IMR-90 (cell line): Measurements from ENCODE around the gene CDC73. TPM values are rescaled to one million over a fixed set of nuclear protein-coding genes. Genes with fewer than 3 reads are reported as not detected.

Source experiments
- ATAC-seq: fragments of 200-7000 bp; cut with Tn5 transposase; 2 replicates; pipeline ENCODE4 v1.9.1; 2020; ENCODE audit warnings: low read depth, mild to moderate bottlenecking, moderate library complexity
- BruUV-seq: library from RNA; stranded (reverse); fragments of 400-500 nt; replicated peaks from 2 replicates; lab custom pipeline; 2021; lab: Mats Ljungman, UMichigan
- CTCF ChIA-PET: fragments of 300-600 bp; formaldehyde crosslinking; extraction: SDS; loops from one replicate; lab custom pipeline; 2021; ENCODE audit warnings: antibody characterized with exemption; lab: Yijun Ruan, JAX
- POLR2A ChIA-PET: fragments of 300-600 bp; sonication (Branson Sonifier 250); formaldehyde crosslinking; loops from one replicate; lab custom pipeline; 2022; ENCODE audit warnings: antibody characterized with exemption; ENCODE audit not compliant: unreplicated experiment; lab: Charles Lee
- DNase-seq: peaks from one replicate; pipeline ENCODE4 v3.0.0; 2013
- H2AFZ ChIP-seq: replicated peaks from 2 replicates; pipeline ENCODE3; 2013; ENCODE audit warnings: low read length, mild to moderate bottlenecking; ENCODE audit not compliant: poor library complexity
- H2AK5ac ChIP-seq: 2 replicates; pipeline ENCODE4 v1.6.1; 2013; ENCODE audit warnings: low read depth, low read length, inconsistent platforms
- H2AK9ac ChIP-seq: replicated peaks from 2 replicates; pipeline ENCODE3; 2013; ENCODE audit warnings: mild to moderate bottlenecking, low read depth, low read length, moderate library complexity; ENCODE audit not compliant: poor library complexity
- H2BK120ac ChIP-seq: 2 replicates; pipeline ENCODE4 v1.6.1; 2013; ENCODE audit warnings: low read depth, low read length, inconsistent platforms
- H2BK15ac ChIP-seq: 3 replicates; pipeline ENCODE4 v1.6.1; 2013; ENCODE audit warnings: low read depth, low read length, inconsistent platforms
- H2BK20ac ChIP-seq: 2 replicates; pipeline ENCODE4 v1.6.1; 2013; ENCODE audit warnings: low read depth, mild to moderate bottlenecking, inconsistent platforms, low read length, moderate library complexity
- H2BK5ac ChIP-seq: 2 replicates; pipeline ENCODE4 v1.6.1; 2013; ENCODE audit warnings: mild to moderate bottlenecking, low read depth, low read length, inconsistent platforms; ENCODE audit not compliant: poor library complexity, severe bottlenecking
- H3K14ac ChIP-seq: replicated peaks from 2 replicates; pipeline ENCODE4 v1.6.1; 2013; ENCODE audit warnings: low read depth, low read length, inconsistent platforms
- H3K18ac ChIP-seq: 2 replicates; pipeline ENCODE4 v1.6.1; 2013; ENCODE audit warnings: low read depth, low read length, control low read depth
- H3K23ac ChIP-seq: 2 replicates; pipeline ENCODE4 v1.6.1; 2013; ENCODE audit warnings: low read depth, low read length, inconsistent platforms
- H3K27ac ChIP-seq: 2 replicates; pipeline ENCODE4 v1.5.1; 2013; ENCODE audit warnings: mild to moderate bottlenecking, control low read depth, low read length; ENCODE audit not compliant: insufficient read depth
- H3K27me3 ChIP-seq: 2 replicates; pipeline ENCODE4 v1.6.1; 2013; ENCODE audit warnings: low read length; ENCODE audit not compliant: control insufficient read depth, insufficient read depth
- H3K36me3 ChIP-seq: 2 replicates; pipeline ENCODE4 v1.6.1; 2013; ENCODE audit warnings: low read length, mixed read lengths; ENCODE audit not compliant: control insufficient read depth, insufficient read depth
- H3K4ac ChIP-seq: 2 replicates; pipeline ENCODE4 v1.6.1; 2013; ENCODE audit warnings: low read depth, low read length, inconsistent platforms
- H3K4me1 ChIP-seq: 2 replicates; pipeline ENCODE4 v1.6.1; 2013; ENCODE audit warnings: low read length, mixed read lengths; ENCODE audit not compliant: control insufficient read depth, insufficient read depth
- H3K4me2 ChIP-seq: 2 replicates; pipeline ENCODE4 v1.6.1; 2013; ENCODE audit warnings: low read depth, mild to moderate bottlenecking, control low read depth, low read length, moderate library complexity
- H3K4me3 ChIP-seq: 2 replicates; pipeline ENCODE4 v1.5.1; 2013; ENCODE audit warnings: low read depth, mild to moderate bottlenecking, control low read depth, low read length, moderate library complexity; ENCODE audit not compliant: insufficient read depth
- H3K56ac ChIP-seq: 2 replicates; pipeline ENCODE4 v1.6.1; 2013; ENCODE audit warnings: low read length, inconsistent platforms; ENCODE audit not compliant: insufficient read depth; ENCODE audit errors: extremely low read depth
- H3K79me1 ChIP-seq, 2 experiments: 2 replicates each; pipeline ENCODE4 v1.6.1; 2013; ENCODE audit warnings: low read length in 2 of 2, inconsistent platforms in 1 of 2, low read depth in 1 of 2
- H3K9ac ChIP-seq: 2 replicates; pipeline ENCODE4 v1.6.1; 2013; ENCODE audit warnings: low read depth, low read length, control low read depth
- H3K9me1 ChIP-seq: 2 replicates; pipeline ENCODE4 v1.6.1; 2013; ENCODE audit warnings: low read length, inconsistent platforms; ENCODE audit not compliant: insufficient read depth
- H3K9me3 ChIP-seq: 2 replicates; pipeline ENCODE4 v1.6.1; 2013; ENCODE audit warnings: low read length; ENCODE audit not compliant: control insufficient read depth, insufficient read depth
- H4K20me1 ChIP-seq: 2 replicates; pipeline ENCODE4 v1.6.1; 2013; ENCODE audit warnings: low read length, inconsistent platforms; ENCODE audit not compliant: insufficient read depth
- H4K5ac ChIP-seq: 2 replicates; pipeline ENCODE4 v1.6.1; 2013; ENCODE audit warnings: mild to moderate bottlenecking, low read depth, low read length, control low read depth
- H4K8ac ChIP-seq, 2 experiments: 2 replicates each; pipeline ENCODE4 v1.6.1; 2013; ENCODE audit warnings: low read depth in 2 of 2, low read length in 2 of 2, control low read depth in 1 of 2, inconsistent platforms in 1 of 2
- H4K91ac ChIP-seq: 2 replicates; pipeline ENCODE4 v1.6.1; 2013; ENCODE audit warnings: low read depth, low read length, inconsistent platforms; ENCODE audit not compliant: insufficient read depth
- BHLHE40 ChIP-seq: fragments of 150-350 bp; IDR thresholded peaks from 2 replicates; pipeline ENCODE4 v1.6.1; 2016; ENCODE audit warnings: mild to moderate bottlenecking, low read depth, low read length
- CEBPB ChIP-seq: IDR thresholded peaks from 2 replicates; pipeline ENCODE4 v1.6.1; 2012; ENCODE audit warnings: low read depth, low read length, improper control_type of control experiment
- CHD1 ChIP-seq: IDR thresholded peaks from 2 replicates; pipeline ENCODE4 v1.6.1; 2012; ENCODE audit warnings: low read depth, low read length, improper control_type of control experiment
- MAZ ChIP-seq: IDR thresholded peaks from 2 replicates; pipeline ENCODE4 v1.6.1; 2012; ENCODE audit warnings: low read depth, mild to moderate bottlenecking, low read length, improper control_type of control experiment, moderate library complexity, borderline replicate concordance
- MXI1 ChIP-seq: IDR thresholded peaks from 2 replicates; pipeline ENCODE4 v1.6.1; 2012; ENCODE audit warnings: low read depth, mild to moderate bottlenecking, low read length, moderate library complexity, borderline replicate concordance
- NFE2L2 ChIP-seq: fragments of 150-350 bp; IDR thresholded peaks from 2 replicates; pipeline ENCODE4 v1.6.1; 2016; ENCODE audit warnings: low read depth, mild to moderate bottlenecking, low read length
- POLR2A ChIP-seq: IDR thresholded peaks from 2 replicates; pipeline ENCODE4 v1.6.1; 2012; ENCODE audit warnings: mild to moderate bottlenecking, low read depth, low read length
- RAD21 ChIP-seq: IDR thresholded peaks from 2 replicates; pipeline ENCODE4 v1.6.1; 2012; ENCODE audit warnings: low read length, improper control_type of control experiment
- RCOR1 ChIP-seq: IDR thresholded peaks from 2 replicates; pipeline ENCODE4 v1.6.1; 2012; ENCODE audit warnings: mild to moderate bottlenecking, low read length, improper control_type of control experiment; ENCODE audit not compliant: insufficient replicate concordance
- RFX5 ChIP-seq: IDR thresholded peaks from 2 replicates; pipeline ENCODE4 v1.8.0; 2012; ENCODE audit warnings: low read depth, mild to moderate bottlenecking, low read length, moderate library complexity
- WGBS, 2 experiments: methylation state at CpG; one replicate each; pipeline versions ENCODE4 v1.1.5 to v1.1.7; 2013; ENCODE audit warnings: missing lambda C conversion rate in 2 of 2; ENCODE audit not compliant: insufficient read length in 1 of 2; ENCODE audit errors: extremely low coverage in 2 of 2; 5-methylcytosine and 5-hydroxymethylcytosine counted together
- dilution Hi-C: fragments of 300-500 bp; cut with HindIII; formaldehyde crosslinking; loops from one replicate; pipeline ENCODE4 v1.14.3; 2018; ENCODE audit warnings: low sequenced_read_pairs; ENCODE audit not compliant: unreplicated experiment
- in situ Hi-C: fragments of 300-500 bp; cut with MboI; formaldehyde crosslinking; loops from 3 replicates; pipeline ENCODE4 v1.14.3; 2019; ENCODE audit warnings: low sequenced_read_pairs, inconsistent platforms, mixed read lengths
- intact Hi-C: fragments of 100-400 bp; cut with micrococcal nuclease; formaldehyde crosslinking; loops from 2 replicates; pipeline ENCODE4 v1.10.0; 2022
- polyA plus RNA-seq, 3 experiments: library from polyadenylated mRNA; depleted of rRNA; stranded (reverse); fragments of >200 nt; gene quantifications; 2 replicates each; pipeline ENCODE4 v1.2.3, GENCODE V29; 2012; ENCODE audit warnings: low replicate concordance in 1 of 3
- total RNA-seq: library from RNA; depleted of rRNA; stranded (reverse); fragments of >200 nt; gene quantifications from 2 replicates; pipeline ENCODE4 v1.2.3, GENCODE V29; 2012
- TF ChIP-seq, protein P1 (sequence below): fragments of 150-350 bp; IDR thresholded peaks from 2 replicates; pipeline ENCODE4 v1.6.1; 2017; ENCODE audit warnings: mild to moderate bottlenecking, antibody characterized with exemption, low read length, low read depth
- TF ChIP-seq, protein P2 (sequence below): conservative IDR thresholded peaks from 2 replicates; pipeline ENCODE4 v1.5.1; 2012; ENCODE audit warnings: mild to moderate bottlenecking, low read depth, low read length, improper control_type of control experiment

CDC73 gene
- total and polyA plus RNA-seq, 2 of the 4 experiments (the other 2 are of a cell fraction) = 22.1 to 29.6 TPM

DNA sequence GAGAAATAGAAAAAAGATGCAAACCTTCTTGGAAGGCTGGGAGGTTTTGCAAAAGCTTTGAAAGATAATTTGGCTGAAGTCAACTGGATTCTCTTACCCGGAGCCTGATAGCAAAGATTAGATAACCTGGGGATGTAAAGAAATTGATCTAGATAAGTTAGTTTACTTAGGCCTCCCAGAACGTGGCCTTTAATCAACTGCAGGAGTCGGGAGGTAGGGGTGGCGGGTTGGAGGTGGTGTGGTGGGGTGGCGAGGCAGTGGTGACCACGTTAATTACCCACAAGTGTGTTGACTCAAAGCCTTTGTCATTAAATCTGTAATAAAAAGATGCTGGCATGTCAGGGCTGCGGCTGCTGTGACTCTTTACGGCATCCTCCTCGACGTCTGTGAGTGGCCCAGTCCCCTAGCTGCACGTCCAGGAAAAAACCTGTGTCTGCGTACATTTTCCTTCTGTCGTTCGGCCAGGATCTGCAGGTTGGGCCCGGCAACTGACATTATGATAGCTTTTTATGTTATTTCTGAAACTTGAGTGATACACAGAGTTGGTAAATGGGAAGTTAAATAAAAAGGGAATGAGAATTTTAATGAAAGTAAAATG lies 115.6 kb downstream of the CDC73 start:
- ChIA-PET POLR2A (no interaction called here), CTCF (no interaction called here)
- peaks cover 4% of the 10 kb centered on the region; the same call in 1 of the 2 replicates for H3K9me1 ChIP-seq
- H3K4ac ChIP-seq = no peak overlapping the region
- H3K9me3 ChIP-seq = no peaks in the 10 kb centered on the region
- no peak overlapping the region for H4K91ac ChIP-seq
- DNase-seq (no peak), ATAC-seq (no peak)
- peaks cover 11% of the 10 kb centered on the region for H3K36me3 ChIP-seq
- in situ Hi-C loops (no loop called here), intact Hi-C loops (no loop called here), dilution Hi-C loops (no loop called here)
- no peak overlapping the region for H3K56ac ChIP-seq
- no peak overlapping the region for H2BK5ac ChIP-seq
- no peak overlapping the region for H3K18ac ChIP-seq
- no peak overlapping the region for H3K23ac ChIP-seq
- no peak overlapping the region for H2AK5ac ChIP-seq
- H3K27me3 ChIP-seq = no peaks in the 10 kb centered on the region
- no peak overlapping the region for H2AK9ac ChIP-seq
- H2BK120ac ChIP-seq = no peak overlapping the region
- no peak for TF ChIP-seq MXI1
- TF ChIP-seq RAD21 = no peak
- TF ChIP-seq RFX5 = no peak
- TF ChIP-seq POLR2A = no peak
- no peak for TF ChIP-seq NFE2L2
- no peak for TF ChIP-seq BHLHE40
- no peak for TF ChIP-seq CEBPB
- TF ChIP-seq RCOR1 = no peak
- TF ChIP-seq, protein P1, sequence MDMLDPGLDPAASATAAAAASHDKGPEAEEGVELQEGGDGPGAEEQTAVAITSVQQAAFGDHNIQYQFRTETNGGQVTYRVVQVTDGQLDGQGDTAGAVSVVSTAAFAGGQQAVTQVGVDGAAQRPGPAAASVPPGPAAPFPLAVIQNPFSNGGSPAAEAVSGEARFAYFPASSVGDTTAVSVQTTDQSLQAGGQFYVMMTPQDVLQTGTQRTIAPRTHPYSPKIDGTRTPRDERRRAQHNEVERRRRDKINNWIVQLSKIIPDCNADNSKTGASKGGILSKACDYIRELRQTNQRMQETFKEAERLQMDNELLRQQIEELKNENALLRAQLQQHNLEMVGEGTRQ = no peak
- TF ChIP-seq, protein P2, sequence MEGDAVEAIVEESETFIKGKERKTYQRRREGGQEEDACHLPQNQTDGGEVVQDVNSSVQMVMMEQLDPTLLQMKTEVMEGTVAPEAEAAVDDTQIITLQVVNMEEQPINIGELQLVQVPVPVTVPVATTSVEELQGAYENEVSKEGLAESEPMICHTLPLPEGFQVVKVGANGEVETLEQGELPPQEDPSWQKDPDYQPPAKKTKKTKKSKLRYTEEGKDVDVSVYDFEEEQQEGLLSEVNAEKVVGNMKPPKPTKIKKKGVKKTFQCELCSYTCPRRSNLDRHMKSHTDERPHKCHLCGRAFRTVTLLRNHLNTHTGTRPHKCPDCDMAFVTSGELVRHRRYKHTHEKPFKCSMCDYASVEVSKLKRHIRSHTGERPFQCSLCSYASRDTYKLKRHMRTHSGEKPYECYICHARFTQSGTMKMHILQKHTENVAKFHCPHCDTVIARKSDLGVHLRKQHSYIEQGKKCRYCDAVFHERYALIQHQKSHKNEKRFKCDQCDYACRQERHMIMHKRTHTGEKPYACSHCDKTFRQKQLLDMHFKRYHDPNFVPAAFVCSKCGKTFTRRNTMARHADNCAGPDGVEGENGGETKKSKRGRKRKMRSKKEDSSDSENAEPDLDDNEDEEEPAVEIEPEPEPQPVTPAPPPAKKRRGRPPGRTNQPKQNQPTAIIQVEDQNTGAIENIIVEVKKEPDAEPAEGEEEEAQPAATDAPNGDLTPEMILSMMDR = no peak
- TF ChIP-seq CHD1 = no peak
- no peak for TF ChIP-seq MAZ
- no peak overlapping the region for H4K5ac ChIP-seq
- H3K4me3 ChIP-seq = no peak overlapping the region
- WGBS, 2 experiments = 87% methylated on average over 6 of the region's 15 CpGs; no CpG with 5 or more reads in 1 of the 2 experiments
- no peak overlapping the region for H2BK15ac ChIP-seq
- H3K9ac ChIP-seq = no peak overlapping the region
- no peaks in the 10 kb centered on the region; the same call in 1 of the 2 replicates for H4K20me1 ChIP-seq
- BruUV-seq = no TSS peak
- no peak overlapping the region for H3K27ac ChIP-seq
- H3K79me1 ChIP-seq = peaks cover 14 to 22% of the 10 kb centered on the region in 2 experiments
- no peak overlapping the region for H2AFZ ChIP-seq
- H4K8ac ChIP-seq = no peak overlapping the region
- H2BK20ac ChIP-seq = no peak overlapping the region
- H3K14ac ChIP-seq = no peak overlapping the region
- H3K4me2 ChIP-seq = no peak overlapping the region
- H3K4me1 ChIP-seq = no peaks in the 10 kb centered on the region
